Right lobe of liver (tissue), 4 donors: ENCODE data around the gene TAX1BP3.

Experiments used
- POLR2A ChIP-seq: fragments of 450-650 bp; IDR thresholded peaks from one replicate; pipeline ENCODE4 v1.6.1; 2017; ENCODE audit warnings: antibody characterized with exemption, mild to moderate bottlenecking
- TF ChIP-seq, protein P1 (sequence below), 4 donors: fragments of 200-600 bp in 3 of 4; fragments of 450-650 bp in 1 of 4; IDR thresholded peaks; one replicate each; pipeline versions ENCODE4 v1.5.1 to v1.8.0; 2016 to 2022; ENCODE audit warnings: antibody characterized with exemption in 4 of 4, mild to moderate bottlenecking in 2 of 4
- donor health status: DM: no; HTN: no; CAD: no.
- donor health status: DM: no; HTN: no; CAD: no.
- donor health status: DM: no; HTN: yes; CAD: no.

DNA sequence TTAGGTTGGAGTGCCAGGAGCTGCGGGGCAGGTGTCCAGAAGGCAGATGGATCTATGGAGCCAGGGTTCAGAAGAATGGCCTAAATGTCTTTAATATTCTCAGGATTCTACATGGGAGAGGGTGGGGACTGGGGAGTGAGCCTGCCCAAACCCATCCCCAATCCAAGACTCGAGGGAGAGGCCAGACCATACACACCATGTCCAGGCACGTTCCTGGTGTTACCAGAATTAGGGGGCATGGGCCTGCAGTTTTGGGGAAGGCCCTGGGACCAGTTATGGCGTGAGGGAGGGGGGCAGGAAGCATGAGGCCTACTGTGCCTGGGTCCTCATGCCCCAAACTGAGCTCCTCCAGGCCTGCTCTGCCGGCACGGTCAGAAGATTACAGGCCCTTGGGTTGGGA lies 1.9 kb downstream of the TAX1BP3 start:
- TF ChIP-seq, protein P1, sequence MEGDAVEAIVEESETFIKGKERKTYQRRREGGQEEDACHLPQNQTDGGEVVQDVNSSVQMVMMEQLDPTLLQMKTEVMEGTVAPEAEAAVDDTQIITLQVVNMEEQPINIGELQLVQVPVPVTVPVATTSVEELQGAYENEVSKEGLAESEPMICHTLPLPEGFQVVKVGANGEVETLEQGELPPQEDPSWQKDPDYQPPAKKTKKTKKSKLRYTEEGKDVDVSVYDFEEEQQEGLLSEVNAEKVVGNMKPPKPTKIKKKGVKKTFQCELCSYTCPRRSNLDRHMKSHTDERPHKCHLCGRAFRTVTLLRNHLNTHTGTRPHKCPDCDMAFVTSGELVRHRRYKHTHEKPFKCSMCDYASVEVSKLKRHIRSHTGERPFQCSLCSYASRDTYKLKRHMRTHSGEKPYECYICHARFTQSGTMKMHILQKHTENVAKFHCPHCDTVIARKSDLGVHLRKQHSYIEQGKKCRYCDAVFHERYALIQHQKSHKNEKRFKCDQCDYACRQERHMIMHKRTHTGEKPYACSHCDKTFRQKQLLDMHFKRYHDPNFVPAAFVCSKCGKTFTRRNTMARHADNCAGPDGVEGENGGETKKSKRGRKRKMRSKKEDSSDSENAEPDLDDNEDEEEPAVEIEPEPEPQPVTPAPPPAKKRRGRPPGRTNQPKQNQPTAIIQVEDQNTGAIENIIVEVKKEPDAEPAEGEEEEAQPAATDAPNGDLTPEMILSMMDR (IDR thresholded peaks at IDR 0.05): no peak
- TF ChIP-seq POLR2A: no peak
